NCI-H446 (cell line): Measurements from ENCODE around the gene TJAP1.
"Not testable (repeated sequence)": the region's sequence is repeated elsewhere in the genome, so short reads cannot be mapped to it uniquely, and the experiment has no call there.

ENCODE experiments used
- DNase-seq, 2 experiments: peaks; one replicate each; lab custom pipeline; 2025; lab: John Stamatoyannopoulos, UW

TJAP1 gene

GRCh38 chr6:43539409-43539808, 62.0 kb downstream of the TJAP1 start:
- not testable (repeated sequence) for DNase-seq

- no peak for DNase-seq
These were observed 63.1 kb downstream of the TJAP1 start for GRCh38 chr6:43540507-43540906.

- DNase-seq: no peak
These were observed 64.6 kb downstream of the TJAP1 start for GRCh38 chr6:43541774-43542471.

GRCh38 chr6:43544461-43544860, 67.1 kb downstream of the TJAP1 start:
- no peak for DNase-seq

- no peak for DNase-seq
These were observed 69.9 kb downstream of the TJAP1 start for GRCh38 chr6:43547222-43547621.
